ENCODE data around the gene ANXA11. TPM values are rescaled to one million over a fixed set of nuclear protein-coding genes. Genes with fewer than 3 reads are reported as not detected.

The ANXA11 gene
- total RNA-seq, 1 experiment from 2014 or later: 68.1 TPM

DNA sequence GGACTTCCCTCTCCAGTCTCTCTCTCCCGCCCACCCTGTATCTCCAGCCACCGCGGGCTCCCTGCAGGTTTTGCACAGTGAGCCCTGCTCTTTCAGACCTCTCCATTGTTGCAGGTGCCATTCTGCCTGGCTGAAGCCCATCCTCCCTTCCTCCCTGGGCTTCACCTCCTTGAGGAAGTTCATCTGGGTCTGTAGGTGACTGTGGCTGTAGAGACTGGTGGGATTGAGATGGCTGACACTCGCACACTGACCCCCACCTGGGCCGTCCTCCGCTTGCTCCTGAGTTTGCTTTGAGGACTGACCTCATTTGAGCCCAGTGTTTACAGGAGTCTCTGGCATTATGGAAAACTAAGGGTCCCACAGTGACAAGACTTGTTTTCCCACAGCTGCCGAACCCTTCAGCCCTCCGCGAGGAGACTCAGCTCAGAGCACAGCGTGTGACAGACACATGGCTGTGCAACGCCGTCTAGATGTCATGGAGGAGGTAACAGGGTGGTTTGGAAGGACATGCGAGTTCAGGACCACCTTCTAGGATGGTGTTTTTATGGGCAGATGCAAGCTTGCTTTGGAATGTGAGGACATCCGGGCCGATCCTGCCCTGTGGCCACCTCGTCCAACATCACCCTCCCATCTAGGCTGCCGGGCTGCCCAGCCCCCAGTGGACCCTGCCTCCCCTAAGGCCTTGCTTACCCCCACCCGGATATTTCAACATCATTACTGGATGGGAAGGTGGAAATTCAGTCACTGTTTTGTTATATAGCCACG lies 63.5 kb downstream of the ANXA11 start:
- no peaks in the 10 kb centered on the region for H3K9me3 ChIP-seq (ENCODE audit: control insufficient read depth, low read depth, low read length)
- no peak overlapping the region for H2AFZ ChIP-seq (ENCODE audit: low read length)
- H3K14ac ChIP-seq (ENCODE audit: insufficient read depth, low read length): no peak overlapping the region
- H4K5ac ChIP-seq (ENCODE audit: insufficient read length, low read depth, low read length): no peak overlapping the region
- H3K79me1 ChIP-seq (ENCODE audit: insufficient read depth, low read depth, low read length, poor library complexity, severe bottlenecking): no peaks in the 10 kb centered on the region
- peaks cover 0 to 3% of the 10 kb centered on the region in 2 experiments; a peak in 2 of 5 replicates for H3K9me3 Mint-ChIP-seq
- no peak overlapping the region for H3K23ac ChIP-seq (ENCODE audit: insufficient read length, low read depth, low read length)
- no peak overlapping the region for H4K8ac ChIP-seq (replicated peaks; ENCODE audit: insufficient read length, low read depth, low read length)
- H3K4me1 Mint-ChIP-seq: peaks cover 12 to 24% of the 10 kb centered on the region in 2 experiments
- H2BK12ac ChIP-seq (ENCODE audit: insufficient read length, low read depth, low read length): no peak overlapping the region
- no peaks in the 10 kb centered on the region for H3K79me2 ChIP-seq (ENCODE audit: insufficient read depth, low read length)
- no peaks in the 10 kb centered on the region for H4K20me1 ChIP-seq (ENCODE audit: control insufficient read depth, insufficient read depth, insufficient read length)
- no peaks in the 10 kb centered on the region for H3K23me2 ChIP-seq (ENCODE audit: insufficient read length, low read depth, low read length, poor library complexity, severe bottlenecking)
- no peak overlapping the region for H3T11ph ChIP-seq (ENCODE audit: low read length)
- no peak for DNase-seq
- WGBS (ENCODE audit: extremely low coverage, insufficient read length, low lambda C conversion rate): no CpG with 5 or more reads among the region's 19 CpGs
- H3K18ac ChIP-seq (ENCODE audit: insufficient read length, low read depth, low read length): no peak overlapping the region
- H3K27ac ChIP-seq (ENCODE audit: insufficient read length, low read depth, low read length): no peak overlapping the region
- H3K4ac ChIP-seq (ENCODE audit: low read depth, low read length): no peak overlapping the region
- H3K4me2 ChIP-seq (ENCODE audit: insufficient read depth, insufficient read length, low read length): no peak overlapping the region
- peaks cover 9% of the 10 kb centered on the region for H3K27me3 Mint-ChIP-seq (ENCODE audit: low read depth)
- H3K27me3 ChIP-seq (ENCODE audit: insufficient read depth, low read length): no peaks in the 10 kb centered on the region
- no peak overlapping the region for H4K91ac ChIP-seq (ENCODE audit: insufficient read length, low read depth, low read length)
- no peak overlapping the region for H3K56ac ChIP-seq (ENCODE audit: insufficient read length, low read depth, low read length)
- H2BK20ac ChIP-seq (ENCODE audit: low read depth, low read length, poor library complexity, severe bottlenecking): no peak overlapping the region
- TF ChIP-seq, protein P1, sequence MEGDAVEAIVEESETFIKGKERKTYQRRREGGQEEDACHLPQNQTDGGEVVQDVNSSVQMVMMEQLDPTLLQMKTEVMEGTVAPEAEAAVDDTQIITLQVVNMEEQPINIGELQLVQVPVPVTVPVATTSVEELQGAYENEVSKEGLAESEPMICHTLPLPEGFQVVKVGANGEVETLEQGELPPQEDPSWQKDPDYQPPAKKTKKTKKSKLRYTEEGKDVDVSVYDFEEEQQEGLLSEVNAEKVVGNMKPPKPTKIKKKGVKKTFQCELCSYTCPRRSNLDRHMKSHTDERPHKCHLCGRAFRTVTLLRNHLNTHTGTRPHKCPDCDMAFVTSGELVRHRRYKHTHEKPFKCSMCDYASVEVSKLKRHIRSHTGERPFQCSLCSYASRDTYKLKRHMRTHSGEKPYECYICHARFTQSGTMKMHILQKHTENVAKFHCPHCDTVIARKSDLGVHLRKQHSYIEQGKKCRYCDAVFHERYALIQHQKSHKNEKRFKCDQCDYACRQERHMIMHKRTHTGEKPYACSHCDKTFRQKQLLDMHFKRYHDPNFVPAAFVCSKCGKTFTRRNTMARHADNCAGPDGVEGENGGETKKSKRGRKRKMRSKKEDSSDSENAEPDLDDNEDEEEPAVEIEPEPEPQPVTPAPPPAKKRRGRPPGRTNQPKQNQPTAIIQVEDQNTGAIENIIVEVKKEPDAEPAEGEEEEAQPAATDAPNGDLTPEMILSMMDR (conservative IDR thresholded peaks at IDR 0.05): no peak
- H2AK5ac ChIP-seq (ENCODE audit: insufficient read length, low read length): no peak overlapping the region
- no peak overlapping the region for H3K4me3 Mint-ChIP-seq
- no peaks in the 10 kb centered on the region for H3K4me1 ChIP-seq (ENCODE audit: insufficient read depth, low read length)
- no peaks in the 10 kb centered on the region; a peak in 2 of 7 replicates for H3K36me3 Mint-ChIP-seq (ENCODE audit: insufficient read depth in 1 of 3, low read depth in 3 of 3)
- no peak overlapping the region for H2BK15ac ChIP-seq (ENCODE audit: low read depth, low read length)
- H2BK120ac ChIP-seq (ENCODE audit: low read depth, low read length, poor library complexity, severe bottlenecking): no peak overlapping the region
- no peak overlapping the region for H3K9ac ChIP-seq (ENCODE audit: extremely low read depth, insufficient read length, low read length)
- H3K27ac Mint-ChIP-seq: no peak overlapping the region
- no peak overlapping the region for H2BK5ac ChIP-seq (ENCODE audit: insufficient read length, low read length)

Data from H9 (cell line).